ENCODE results near the gene SDCCAG8.

The SDCCAG8 gene

DNA sequence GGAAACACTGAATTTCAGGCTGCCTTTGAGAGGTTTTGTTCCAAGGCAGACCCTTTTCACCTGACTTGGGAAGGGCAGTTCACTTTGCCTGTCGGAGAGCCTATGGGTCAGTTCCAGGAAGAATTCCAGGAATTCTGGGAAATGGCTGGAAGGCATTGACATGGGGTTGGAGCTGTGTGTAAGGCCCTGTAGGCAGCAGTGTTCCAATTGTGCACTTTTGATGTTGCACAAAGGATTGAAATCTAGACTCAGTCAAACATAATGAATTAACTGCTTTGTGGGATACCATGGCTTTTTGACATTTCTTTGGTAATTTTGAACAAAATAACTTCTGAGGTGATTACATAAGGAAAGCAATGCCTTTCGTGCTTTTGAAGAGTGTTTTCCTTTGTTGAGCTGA lies 184.6 kb downstream of the SDCCAG8 start:
- H3K27ac ChIP-seq = no peak overlapping the region
- TF ChIP-seq, protein P1, sequence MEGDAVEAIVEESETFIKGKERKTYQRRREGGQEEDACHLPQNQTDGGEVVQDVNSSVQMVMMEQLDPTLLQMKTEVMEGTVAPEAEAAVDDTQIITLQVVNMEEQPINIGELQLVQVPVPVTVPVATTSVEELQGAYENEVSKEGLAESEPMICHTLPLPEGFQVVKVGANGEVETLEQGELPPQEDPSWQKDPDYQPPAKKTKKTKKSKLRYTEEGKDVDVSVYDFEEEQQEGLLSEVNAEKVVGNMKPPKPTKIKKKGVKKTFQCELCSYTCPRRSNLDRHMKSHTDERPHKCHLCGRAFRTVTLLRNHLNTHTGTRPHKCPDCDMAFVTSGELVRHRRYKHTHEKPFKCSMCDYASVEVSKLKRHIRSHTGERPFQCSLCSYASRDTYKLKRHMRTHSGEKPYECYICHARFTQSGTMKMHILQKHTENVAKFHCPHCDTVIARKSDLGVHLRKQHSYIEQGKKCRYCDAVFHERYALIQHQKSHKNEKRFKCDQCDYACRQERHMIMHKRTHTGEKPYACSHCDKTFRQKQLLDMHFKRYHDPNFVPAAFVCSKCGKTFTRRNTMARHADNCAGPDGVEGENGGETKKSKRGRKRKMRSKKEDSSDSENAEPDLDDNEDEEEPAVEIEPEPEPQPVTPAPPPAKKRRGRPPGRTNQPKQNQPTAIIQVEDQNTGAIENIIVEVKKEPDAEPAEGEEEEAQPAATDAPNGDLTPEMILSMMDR (IDR thresholded peaks at IDR 0.05) = no peak

DNA sequence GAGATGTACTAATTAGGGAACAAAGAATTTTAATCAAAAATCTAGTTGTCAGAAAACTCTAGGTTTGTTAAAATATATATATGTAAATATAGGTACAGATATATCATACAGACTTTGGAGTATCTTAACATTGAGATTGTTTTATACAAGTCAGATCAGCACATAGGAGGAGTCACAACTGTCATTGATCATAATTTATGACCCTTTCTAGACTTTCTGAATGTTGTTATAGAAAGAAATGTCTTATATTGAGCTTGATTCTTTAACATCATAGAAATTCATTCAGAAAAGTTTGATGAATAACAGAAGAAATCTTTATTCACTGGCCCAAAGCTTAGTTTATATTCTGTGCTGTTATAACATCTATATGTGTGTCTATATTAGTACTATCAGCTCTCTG lies 185.8 kb downstream of the SDCCAG8 start:
- no peak overlapping the region for H3K27ac ChIP-seq
- TF ChIP-seq, protein P1 (IDR thresholded peaks at IDR 0.05) = no peak
- no peak for TF ChIP-seq ZFX (IDR thresholded peaks at IDR 0.05; ENCODE audit: borderline replicate concordance)

GRCh38 chr1:243443557-243443956 lies 187.7 kb downstream of the SDCCAG8 start:
- TF ChIP-seq ZFX (IDR thresholded peaks at IDR 0.05; ENCODE audit: borderline replicate concordance) = no peak
- TF ChIP-seq, protein P1 (IDR thresholded peaks at IDR 0.05) = no peak
- H3K27ac ChIP-seq = no peak overlapping the region

- TF ChIP-seq, protein P1 (IDR thresholded peaks at IDR 0.05) = no peak
- no peak for TF ChIP-seq ZFX (IDR thresholded peaks at IDR 0.05; ENCODE audit: borderline replicate concordance)
- H3K27ac ChIP-seq = no peak overlapping the region
Measured at GRCh38 chr1:243447347-243447746, 191.5 kb downstream of the SDCCAG8 start.

DNA sequence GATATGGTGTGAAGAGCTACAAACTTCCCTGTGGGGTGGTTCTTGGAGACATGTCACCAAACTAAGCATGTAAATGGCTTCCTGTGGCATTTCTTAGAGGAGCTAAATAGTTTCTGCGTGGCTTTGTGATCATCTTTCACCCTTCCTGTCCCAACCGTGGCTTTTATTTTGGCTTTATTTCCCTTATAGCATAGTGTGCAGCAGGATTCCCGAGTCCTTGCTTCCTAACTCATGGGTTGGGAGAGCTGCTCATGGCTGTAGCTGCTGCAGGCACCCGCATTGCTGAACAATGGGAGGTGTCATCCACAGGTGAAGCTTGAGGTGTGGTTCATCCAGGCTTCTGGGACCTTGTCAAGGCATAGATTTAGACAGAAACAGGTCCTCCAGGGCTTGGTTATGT lies 192.0 kb downstream of the SDCCAG8 start:
- TF ChIP-seq, protein P1 (IDR thresholded peaks at IDR 0.05) = no peak
- no peak for TF ChIP-seq ZFX (IDR thresholded peaks at IDR 0.05; ENCODE audit: borderline replicate concordance)
- no peak overlapping the region for H3K27ac ChIP-seq

DNA sequence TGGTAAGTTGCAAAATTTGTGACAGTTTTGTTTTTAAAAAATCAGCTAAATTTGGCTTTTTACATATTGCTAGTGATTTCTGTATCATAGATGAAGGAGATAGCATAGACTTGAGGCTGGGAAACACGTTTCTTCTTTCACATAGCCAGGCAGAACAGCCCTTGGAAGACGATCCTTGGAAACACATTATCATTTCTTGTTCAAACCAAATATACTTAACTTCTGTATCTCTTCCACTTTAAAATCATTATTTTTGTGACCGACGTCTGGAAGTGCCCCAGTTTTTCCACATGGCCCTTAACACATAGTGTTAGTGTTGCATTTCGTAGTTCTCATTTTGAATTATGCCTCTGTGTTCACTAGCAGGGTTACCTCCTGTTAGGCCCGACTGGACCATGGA lies 193.5 kb downstream of the SDCCAG8 start:
- TF ChIP-seq ZFX (IDR thresholded peaks at IDR 0.05; ENCODE audit: borderline replicate concordance) = no peak
- TF ChIP-seq, protein P1 (IDR thresholded peaks at IDR 0.05) = no peak
- H3K27ac ChIP-seq = no peak overlapping the region

GRCh38 chr1:243452092-243452491 lies 196.3 kb downstream of the SDCCAG8 start:
- H3K27ac ChIP-seq = no peak overlapping the region
- TF ChIP-seq ZFX (IDR thresholded peaks at IDR 0.05; ENCODE audit: borderline replicate concordance) = no peak
- TF ChIP-seq, protein P1 (IDR thresholded peaks at IDR 0.05) = no peak
